Naive B cell (primary cell): ENCODE results near the gene SLC15A4. TPM values are rescaled to one million over a fixed set of nuclear protein-coding genes. Genes with fewer than 3 reads are reported as not detected.
A peak's percentile ranks its signal among the peaks of the same experiment; 100 is the strongest.

Source experiments
- ATAC-seq, 2 donors: fragments of 150-1000 bp; cut with Tn5 transposase; 2 replicates each; pipeline ENCODE4 v1.10.0; 2021; ENCODE audit warnings: low read depth in 2 of 2, mild to moderate bottlenecking in 2 of 2, moderate library complexity in 2 of 2
- DNase-seq: peaks from one replicate; pipeline ENCODE4 v3.0.0; 2022
- H3K27ac Mint-ChIP-seq, 6 donors: one replicate each; pipeline ENCODE4 v1.8.0; 2020 to 2022; ENCODE audit warnings: mild to moderate bottlenecking in 6 of 6, mixed read lengths in 6 of 6, moderate library complexity in 5 of 6, inconsistent platforms in 2 of 6
- H3K27me3 Mint-ChIP-seq, 3 donors: one replicate each; pipeline ENCODE4 v1.8.0; 2021 to 2022; ENCODE audit warnings: mixed read lengths in 3 of 3, mild to moderate bottlenecking in 1 of 3
- H3K36me3 Mint-ChIP-seq, 2 donors: one replicate each; pipeline ENCODE4 v1.8.0; 2020 to 2022; ENCODE audit warnings: mixed read lengths in 2 of 2, inconsistent platforms in 1 of 2, mild to moderate bottlenecking in 1 of 2
- H3K4me1 Mint-ChIP-seq, 3 donors: one replicate each; pipeline ENCODE4 v1.8.0; 2020 to 2022; ENCODE audit warnings: mixed read lengths in 3 of 3, inconsistent platforms in 1 of 3, mild to moderate bottlenecking in 1 of 3, moderate library complexity in 1 of 3
- H3K4me3 Mint-ChIP-seq, 8 donors: one replicate each; pipeline ENCODE4 v1.8.0; 2020 to 2022; ENCODE audit warnings: mild to moderate bottlenecking in 8 of 8, mixed read lengths in 8 of 8, moderate library complexity in 8 of 8, inconsistent platforms in 2 of 8
- H3K9me3 Mint-ChIP-seq, 7 donors: one replicate each; pipeline ENCODE4 v1.8.0; 2020 to 2022; ENCODE audit warnings: mixed read lengths in 7 of 7, mild to moderate bottlenecking in 5 of 7, inconsistent platforms in 2 of 7, moderate library complexity in 1 of 7
- polyA plus RNA-seq, 6 donors: library from polyadenylated mRNA; unstranded; fragments of 300-500 nt; fragmentation: Illumina TruSeq; gene quantifications; one replicate each; pipeline ENCODE4 v1.2.3, GENCODE V29; 2021; ENCODE audit warnings: low read depth in 6 of 6

SLC15A4 gene
- polyA plus RNA-seq = 10 to 100 TPM in 4 of 6 donors, 1 to 10 TPM in 2; 4.5 to 34.3 (median 13.8) TPM

GRCh38 chr12:128823916-128824839 lies at the start of gene SLC15A4:
Gene SLC15A4, minus strand, starts transcription at chr12:128823958. Its CDS starts 15 bp downstream, at chr12:128823943.
- no peaks in the 10 kb centered on the region for H3K9me3 Mint-ChIP-seq
- H3K27me3 Mint-ChIP-seq = no peaks in the 10 kb centered on the region
- ATAC-seq = peak; percentile 84 to 88
- H3K27ac Mint-ChIP-seq = peak within 1 kb of the TSS; percentile 77 to 92 (median 86)
- no peaks in the 10 kb centered on the region for H3K36me3 Mint-ChIP-seq
- DNase-seq = peak; percentile 96
- peaks cover 32 to 42% (median 39%) of the 10 kb centered on the region in 3 donors for H3K4me1 Mint-ChIP-seq
- H3K4me3 Mint-ChIP-seq = peak within 1 kb of the TSS; percentile 78 to 92 (median 87)

GRCh38 chr12:128872303-128872702 lies 48.5 kb upstream of the SLC15A4 start:
- Mint-ChIP-seq H3K4me1 (peaks cover 0 to 4% (median 0%) of the 10 kb centered on the region in 3 donors), H3K9me3 (peaks cover 6 to 28% (median 21%) of the 10 kb centered on the region in 7 donors), H3K36me3 (peaks cover 6 to 18% of the 10 kb centered on the region in 2 donors), H3K27ac (no peak overlapping the region), H3K4me3 (no peak overlapping the region), H3K27me3 (peaks cover 8 to 14% (median 10%) of the 10 kb centered on the region in 3 donors)
- ATAC-seq (no peak), DNase-seq (no peak)

GRCh38 chr12:128871516-128871892 lies 47.7 kb upstream of the SLC15A4 start:
- Mint-ChIP-seq H3K27ac (no peak overlapping the region), H3K27me3 (peaks cover 8 to 14% (median 10%) of the 10 kb centered on the region in 3 donors), H3K4me1 (peaks cover 0 to 4% (median 0%) of the 10 kb centered on the region in 3 donors), H3K4me3 (no peak overlapping the region), H3K36me3 (peaks cover 0 to 14% of the 10 kb centered on the region in 2 donors), H3K9me3 (peaks cover 6 to 20% (median 14%) of the 10 kb centered on the region in 7 donors)
- no peak for ATAC-seq
- no peak for DNase-seq

GRCh38 chr12:128867466-128867865 lies 43.7 kb upstream of the SLC15A4 start:
- no peak overlapping the region for H3K4me3 Mint-ChIP-seq
- no peak for DNase-seq
- no peak for ATAC-seq
- peaks cover 0 to 5% (median 4%) of the 10 kb centered on the region in 3 donors for H3K4me1 Mint-ChIP-seq
- H3K27me3 Mint-ChIP-seq = peaks cover 8 to 15% (median 12%) of the 10 kb centered on the region in 3 donors
- no peaks in the 10 kb centered on the region for H3K9me3 Mint-ChIP-seq
- H3K36me3 Mint-ChIP-seq = no peaks in the 10 kb centered on the region
- H3K27ac Mint-ChIP-seq = peak overlapping the region in 1 of 6 donors; percentile 84

- DNase-seq = no peak
- no peaks in the 10 kb centered on the region for H3K9me3 Mint-ChIP-seq
- H3K27ac Mint-ChIP-seq = peak overlapping the region in 1 of 6 donors; percentile 74
- peaks cover 11 to 25% (median 14%) of the 10 kb centered on the region in 3 donors for H3K27me3 Mint-ChIP-seq
- no peaks in the 10 kb centered on the region for H3K36me3 Mint-ChIP-seq
- peaks cover 0 to 5% (median 4%) of the 10 kb centered on the region in 3 donors for H3K4me1 Mint-ChIP-seq
- no peak overlapping the region for H3K4me3 Mint-ChIP-seq
- no peak for ATAC-seq
Measured at GRCh38 chr12:128864516-128865186, 40.9 kb upstream of the SLC15A4 start.

- Mint-ChIP-seq H3K4me3 (no peak overlapping the region), H3K27ac (peak overlapping the region in 1 of 6 donors; percentile 39), H3K27me3 (peaks cover 18 to 32% (median 21%) of the 10 kb centered on the region in 3 donors), H3K4me1 (peaks cover 0 to 7% (median 4%) of the 10 kb centered on the region in 3 donors), H3K36me3 (no peaks in the 10 kb centered on the region), H3K9me3 (no peaks in the 10 kb centered on the region)
- DNase-seq (no peak), ATAC-seq (no peak)
Measured at GRCh38 chr12:128863957-128864356, 40.2 kb upstream of the SLC15A4 start.

GRCh38 chr12:128861226-128862016 lies 37.7 kb upstream of the SLC15A4 start:
- DNase-seq (no peak), ATAC-seq (no peak)
- H3K27me3 Mint-ChIP-seq = peaks cover 23 to 37% (median 26%) of the 10 kb centered on the region in 3 donors
- peaks cover 0 to 9% (median 6%) of the 10 kb centered on the region in 3 donors for H3K4me1 Mint-ChIP-seq
- peak overlapping the region in 2 of 6 donors; percentile 30 to 49 for H3K27ac Mint-ChIP-seq
- no peak overlapping the region for H3K4me3 Mint-ChIP-seq
- no peaks in the 10 kb centered on the region for H3K36me3 Mint-ChIP-seq
- H3K9me3 Mint-ChIP-seq = peaks cover 0 to under 1% (median 0%) of the 10 kb centered on the region in 7 donors

- peaks cover 0 to 2% (median 0%) of the 10 kb centered on the region in 7 donors for H3K9me3 Mint-ChIP-seq
- DNase-seq = no peak
- peaks cover 24 to 48% (median 32%) of the 10 kb centered on the region in 3 donors for H3K27me3 Mint-ChIP-seq
- H3K36me3 Mint-ChIP-seq = no peaks in the 10 kb centered on the region
- peaks cover 0 to 11% (median 6%) of the 10 kb centered on the region in 3 donors for H3K4me1 Mint-ChIP-seq
- ATAC-seq = no peak
- peak overlapping the region in 3 of 6 donors; percentile 8 to 72 (median 39) for H3K27ac Mint-ChIP-seq
- H3K4me3 Mint-ChIP-seq = peak overlapping the region in 1 of 8 donors; percentile 58
Measured at GRCh38 chr12:128859311-128859710, 35.6 kb upstream of the SLC15A4 start.

GRCh38 chr12:128857133-128857763 lies 33.5 kb upstream of the SLC15A4 start:
- H3K4me3 Mint-ChIP-seq = peak overlapping the region in 2 of 8 donors; percentile 21 to 40
- H3K36me3 Mint-ChIP-seq = no peaks in the 10 kb centered on the region
- H3K4me1 Mint-ChIP-seq = peaks cover 0 to 14% (median 11%) of the 10 kb centered on the region in 3 donors
- no peak for DNase-seq
- H3K27me3 Mint-ChIP-seq = peaks cover 24 to 52% (median 37%) of the 10 kb centered on the region in 3 donors
- H3K27ac Mint-ChIP-seq = peak overlapping the region in 1 of 6 donors; percentile 63
- H3K9me3 Mint-ChIP-seq = peaks cover 0 to 2% (median 0%) of the 10 kb centered on the region in 7 donors
- ATAC-seq = no peak

- Mint-ChIP-seq H3K9me3 (peaks cover 0 to 2% (median 0%) of the 10 kb centered on the region in 7 donors), H3K36me3 (no peaks in the 10 kb centered on the region), H3K27me3 (peaks cover 24 to 54% (median 41%) of the 10 kb centered on the region in 3 donors), H3K27ac (no peak overlapping the region), H3K4me1 (peaks cover 0 to 14% (median 11%) of the 10 kb centered on the region in 3 donors), H3K4me3 (no peak overlapping the region)
- ATAC-seq = no peak
- no peak for DNase-seq
Measured at GRCh38 chr12:128856791-128857078, 33.0 kb upstream of the SLC15A4 start.

GRCh38 chr12:128856035-128856790 lies 32.5 kb upstream of the SLC15A4 start:
- peaks cover 0 to 14% (median 11%) of the 10 kb centered on the region in 3 donors for H3K4me1 Mint-ChIP-seq
- ATAC-seq = no peak
- H3K4me3 Mint-ChIP-seq = peak overlapping the region in 2 of 8 donors; percentile 18
- no peaks in the 10 kb centered on the region for H3K36me3 Mint-ChIP-seq
- peak overlapping the region in 2 of 6 donors; percentile 17 to 71 for H3K27ac Mint-ChIP-seq
- H3K9me3 Mint-ChIP-seq = peaks cover 0 to 2% (median 0%) of the 10 kb centered on the region in 7 donors
- H3K27me3 Mint-ChIP-seq = peaks cover 24 to 50% (median 41%) of the 10 kb centered on the region in 3 donors
- DNase-seq = no peak
